Esophagus muscularis mucosa (tissue), 4 donors: ENCODE data around the gene RNF220.

Experiments used
- EP300 ChIP-seq: sonication (generic); formaldehyde crosslinking; IDR thresholded peaks from one replicate; pipeline ENCODE4 v1.6.1; 2017; ENCODE audit warnings: antibody characterized with exemption
- POLR2A ChIP-seq: fragments of 450-650 bp; IDR thresholded peaks from one replicate; pipeline ENCODE4 v1.6.1; 2017; ENCODE audit warnings: antibody characterized with exemption, moderate library complexity, mild to moderate bottlenecking, low read depth
- POLR2AphosphoS5 ChIP-seq, 2 donors: sonication (generic); formaldehyde crosslinking; IDR thresholded peaks; one replicate each; pipeline ENCODE4 v1.6.1; 2017; ENCODE audit warnings: antibody characterized with exemption in 2 of 2
- TF ChIP-seq, protein P1 (sequence below), 3 experiments: fragments of 200-600 bp in 2 of 3; fragments of 450-650 bp in 1 of 3; sonication (generic) in 2 of 3; IDR thresholded peaks; one replicate each; pipeline ENCODE4 v1.5.1; 2017 to 2019; ENCODE audit warnings: antibody characterized with exemption in 3 of 3, mild to moderate bottlenecking in 2 of 3, moderate library complexity in 1 of 3

DNA sequence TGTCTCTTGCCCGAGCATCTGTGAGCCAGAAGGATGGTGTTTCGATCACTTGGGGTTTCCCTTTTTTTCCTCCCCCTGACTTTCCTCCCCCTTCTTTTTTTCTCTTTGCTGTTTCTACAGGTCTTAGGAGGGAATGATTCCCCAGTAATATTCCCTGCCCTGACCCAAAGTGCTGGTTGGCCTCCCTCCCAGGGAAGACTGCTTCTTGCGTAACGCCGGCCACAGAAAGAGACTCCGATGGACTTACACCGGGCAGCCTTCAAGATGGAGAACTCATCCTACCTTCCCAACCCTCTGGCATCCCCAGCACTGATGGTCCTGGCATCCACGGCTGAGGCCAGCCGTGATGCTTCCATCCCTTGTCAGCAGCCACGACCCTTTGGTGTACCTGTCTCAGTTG, 6.8 kb downstream of the RNF220 start:
- TF ChIP-seq, protein P1, sequence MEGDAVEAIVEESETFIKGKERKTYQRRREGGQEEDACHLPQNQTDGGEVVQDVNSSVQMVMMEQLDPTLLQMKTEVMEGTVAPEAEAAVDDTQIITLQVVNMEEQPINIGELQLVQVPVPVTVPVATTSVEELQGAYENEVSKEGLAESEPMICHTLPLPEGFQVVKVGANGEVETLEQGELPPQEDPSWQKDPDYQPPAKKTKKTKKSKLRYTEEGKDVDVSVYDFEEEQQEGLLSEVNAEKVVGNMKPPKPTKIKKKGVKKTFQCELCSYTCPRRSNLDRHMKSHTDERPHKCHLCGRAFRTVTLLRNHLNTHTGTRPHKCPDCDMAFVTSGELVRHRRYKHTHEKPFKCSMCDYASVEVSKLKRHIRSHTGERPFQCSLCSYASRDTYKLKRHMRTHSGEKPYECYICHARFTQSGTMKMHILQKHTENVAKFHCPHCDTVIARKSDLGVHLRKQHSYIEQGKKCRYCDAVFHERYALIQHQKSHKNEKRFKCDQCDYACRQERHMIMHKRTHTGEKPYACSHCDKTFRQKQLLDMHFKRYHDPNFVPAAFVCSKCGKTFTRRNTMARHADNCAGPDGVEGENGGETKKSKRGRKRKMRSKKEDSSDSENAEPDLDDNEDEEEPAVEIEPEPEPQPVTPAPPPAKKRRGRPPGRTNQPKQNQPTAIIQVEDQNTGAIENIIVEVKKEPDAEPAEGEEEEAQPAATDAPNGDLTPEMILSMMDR (IDR thresholded peaks at IDR 0.05), result no peak
- TF ChIP-seq POLR2A (no peak), POLR2AphosphoS5 (IDR thresholded peaks at IDR 0.05) (no peak), EP300 (no peak)
